HUES6 (cell line): ENCODE data around the gene APBB1.

Experiments
- H3K27ac ChIP-seq: 2 replicates; pipeline ENCODE4 v1.7.0; 2013; ENCODE audit warnings: low read depth, mild to moderate bottlenecking, low read length, inconsistent platforms
- H3K27me3 ChIP-seq: 2 replicates; pipeline ENCODE4 v1.6.1; 2013; ENCODE audit warnings: low read length; ENCODE audit not compliant: control insufficient read depth, insufficient read depth
- H3K36me3 ChIP-seq: 2 replicates; pipeline ENCODE4 v1.6.1; 2013; ENCODE audit warnings: low read length; ENCODE audit not compliant: control insufficient read depth, insufficient read depth
- H3K4me1 ChIP-seq: 2 replicates; pipeline ENCODE4 v1.6.1; 2013; ENCODE audit warnings: low read length; ENCODE audit not compliant: control insufficient read depth, insufficient read depth
- H3K4me3 ChIP-seq: 2 replicates; pipeline ENCODE4 v1.5.1; 2013; ENCODE audit warnings: low read depth, low read length
- H3K9ac ChIP-seq: one replicate; pipeline ENCODE4 v1.6.1; 2013; ENCODE audit warnings: mild to moderate bottlenecking, low read length
- H3K9me3 ChIP-seq: 2 replicates; pipeline ENCODE4 v1.6.1; 2013; ENCODE audit warnings: low read depth, low read length; ENCODE audit not compliant: control insufficient read depth, insufficient read depth

APBB1 gene

GRCh38 chr11:6442441-6442840, 23.5 kb upstream of the APBB1 start:
- no peak overlapping the region for H3K27ac ChIP-seq
- H3K27me3 ChIP-seq = no peaks in the 10 kb centered on the region

GRCh38 chr11:6440906-6441358, 22.0 kb upstream of the APBB1 start, which contains the start of gene HPX:
HPX (minus strand) TSS chr11:6440987; CDS start chr11:6440963, 24 bp downstream.
- Histone ChIP-seq H3K9me3 (no peaks in the 10 kb centered on the region), H3K27ac (no peak within 1 kb of the TSS), H3K27me3 (no peaks in the 10 kb centered on the region), H3K4me3 (no peak within 1 kb of the TSS), H3K4me1 (peaks cover 12% of the 10 kb centered on the region; the same call in 1 of the 2 replicates), H3K9ac (no peak within 1 kb of the TSS), H3K36me3 (no peaks in the 10 kb centered on the region)

More at GRCh38 chr11:6442441-6442840, 23.5 kb upstream of the APBB1 start:
- Histone ChIP-seq H3K4me3 (no peak overlapping the region), H3K9me3 (no peaks in the 10 kb centered on the region), H3K9ac (no peak overlapping the region), H3K4me1 (peaks cover 12% of the 10 kb centered on the region; the same call in 1 of the 2 replicates), H3K36me3 (no peaks in the 10 kb centered on the region)

- H3K9ac ChIP-seq = no peak overlapping the region
- H3K4me3 ChIP-seq = no peak overlapping the region
- no peaks in the 10 kb centered on the region for H3K36me3 ChIP-seq
- no peak overlapping the region for H3K27ac ChIP-seq
- H3K4me1 ChIP-seq = peaks cover 12% of the 10 kb centered on the region; the same call in 1 of the 2 replicates
- no peaks in the 10 kb centered on the region for H3K9me3 ChIP-seq
- H3K27me3 ChIP-seq = no peaks in the 10 kb centered on the region
Measured at GRCh38 chr11:6438979-6439571, 20.2 kb upstream of the APBB1 start.

- Histone ChIP-seq H3K9me3 (no peaks in the 10 kb centered on the region), H3K36me3 (no peaks in the 10 kb centered on the region), H3K4me3 (no peak overlapping the region), H3K27ac (no peak overlapping the region), H3K4me1 (peaks cover 9% of the 10 kb centered on the region; the same call in 1 of the 2 replicates), H3K9ac (no peak overlapping the region), H3K27me3 (no peaks in the 10 kb centered on the region)
Measured at GRCh38 chr11:6437993-6438392, 19.1 kb upstream of the APBB1 start.

GRCh38 chr11:6437423-6437822, 18.5 kb upstream of the APBB1 start:
- Histone ChIP-seq H3K4me1 (peaks cover 9% of the 10 kb centered on the region; the same call in 1 of the 2 replicates), H3K9me3 (no peaks in the 10 kb centered on the region), H3K36me3 (no peaks in the 10 kb centered on the region), H3K9ac (no peak overlapping the region), H3K4me3 (no peak overlapping the region), H3K27me3 (no peaks in the 10 kb centered on the region), H3K27ac (no peak overlapping the region)

- Histone ChIP-seq H3K27ac (no peak overlapping the region), H3K4me1 (no peaks in the 10 kb centered on the region), H3K9ac (no peak overlapping the region), H3K27me3 (no peaks in the 10 kb centered on the region), H3K36me3 (no peaks in the 10 kb centered on the region), H3K4me3 (no peak overlapping the region), H3K9me3 (no peaks in the 10 kb centered on the region)
Measured at GRCh38 chr11:6433998-6434660, 15.2 kb upstream of the APBB1 start.

GRCh38 chr11:6431861-6432260, 13.0 kb upstream of the APBB1 start:
- Histone ChIP-seq H3K4me1 (0 out of 2 replicates have a peak, but pooled peaks cover 4% of the 10 kb centered on the region), H3K4me3 (no peak overlapping the region), H3K36me3 (no peaks in the 10 kb centered on the region), H3K9me3 (no peaks in the 10 kb centered on the region), H3K9ac (no peak overlapping the region), H3K27ac (no peak overlapping the region), H3K27me3 (no peaks in the 10 kb centered on the region)

- H3K36me3 ChIP-seq = no peaks in the 10 kb centered on the region
- H3K27ac ChIP-seq = no peak overlapping the region
- peaks cover 19% of the 10 kb centered on the region; the same call in 1 of the 2 replicates for H3K27me3 ChIP-seq
- H3K9me3 ChIP-seq = no peaks in the 10 kb centered on the region
- H3K4me3 ChIP-seq = no peak overlapping the region
- no peak overlapping the region for H3K9ac ChIP-seq
- H3K4me1 ChIP-seq = 0 out of 2 replicates have a peak, but pooled peaks cover 4% of the 10 kb centered on the region
Measured at GRCh38 chr11:6427516-6427915, 8.6 kb upstream of the APBB1 start.

- Histone ChIP-seq H3K27ac (no peak overlapping the region), H3K36me3 (no peaks in the 10 kb centered on the region), H3K9me3 (no peaks in the 10 kb centered on the region), H3K9ac (no peak overlapping the region), H3K4me3 (no peak overlapping the region), H3K4me1 (0 out of 2 replicates have a peak, but pooled peaks cover 3% of the 10 kb centered on the region), H3K27me3 (peaks cover 39% of the 10 kb centered on the region)
Measured at GRCh38 chr11:6420677-6421076, 1.8 kb upstream of the APBB1 start.

- Histone ChIP-seq H3K4me3 (peak overlapping the region; percentile 82), H3K27ac (no peak overlapping the region), H3K27me3 (peaks cover 31% of the 10 kb centered on the region), H3K4me1 (0 out of 2 replicates have a peak, but pooled peaks cover 3% of the 10 kb centered on the region), H3K9ac (no peak overlapping the region), H3K9me3 (no peaks in the 10 kb centered on the region), H3K36me3 (no peaks in the 10 kb centered on the region)
Measured at GRCh38 chr11:6418557-6419008, 311 bp downstream of the APBB1 start.

GRCh38 chr11:6417907-6418556, 862 bp downstream of the APBB1 start:
- no peak overlapping the region for H3K27ac ChIP-seq
- no peak overlapping the region for H3K9ac ChIP-seq
- H3K9me3 ChIP-seq = no peaks in the 10 kb centered on the region
- peak overlapping the region; percentile 82 for H3K4me3 ChIP-seq
- peaks cover 25% of the 10 kb centered on the region for H3K27me3 ChIP-seq
- 0 out of 2 replicates have a peak, but pooled peaks cover 3% of the 10 kb centered on the region for H3K4me1 ChIP-seq
- H3K36me3 ChIP-seq = no peaks in the 10 kb centered on the region
